Neural progenitor cell (in vitro differentiated cells): ENCODE results near the gene SPTAN1.
"Not testable (repeated sequence)": the region's sequence is repeated elsewhere in the genome, so short reads cannot be mapped to it uniquely, and the experiment has no call there.

Experiments used
- CTCF ChIP-seq: fragments of 200-600 bp; sonication (generic); IDR thresholded peaks from 2 replicates; pipeline ENCODE4 v1.5.1; 2017; ENCODE audit warnings: antibody characterized with exemption, mild to moderate bottlenecking
- EZH2 ChIP-seq: fragments of 200-600 bp; sonication (generic); IDR thresholded peaks from 2 replicates; pipeline ENCODE4 v1.6.1; 2017; ENCODE audit warnings: antibody characterized with exemption, mild to moderate bottlenecking, moderate library complexity
- EZH2phosphoT487 ChIP-seq: fragments of 200-600 bp; sonication (generic); IDR thresholded peaks from 2 replicates; pipeline ENCODE4 v1.6.1; 2017; ENCODE audit warnings: antibody characterized with exemption

GRCh38 chr9:128505906-128506305, 46.5 kb upstream of the SPTAN1 start:
- not testable (repeated sequence) for TF ChIP-seq CTCF, EZH2, EZH2phosphoT487
